Activated CD8-positive, alpha-beta memory T cell treated with anti-CD3 and anti-CD28 coated beads, Interleukin-2, amount 50 U/mL, for 24 hours (primary cell): ENCODE measurements around the gene NEGR1.

ENCODE experiments used
- DNase-seq: peaks from one replicate; pipeline ENCODE4 v3.0.0-alpha.2; 2020; ENCODE audit errors: extremely low read depth

Gene NEGR1

DNA sequence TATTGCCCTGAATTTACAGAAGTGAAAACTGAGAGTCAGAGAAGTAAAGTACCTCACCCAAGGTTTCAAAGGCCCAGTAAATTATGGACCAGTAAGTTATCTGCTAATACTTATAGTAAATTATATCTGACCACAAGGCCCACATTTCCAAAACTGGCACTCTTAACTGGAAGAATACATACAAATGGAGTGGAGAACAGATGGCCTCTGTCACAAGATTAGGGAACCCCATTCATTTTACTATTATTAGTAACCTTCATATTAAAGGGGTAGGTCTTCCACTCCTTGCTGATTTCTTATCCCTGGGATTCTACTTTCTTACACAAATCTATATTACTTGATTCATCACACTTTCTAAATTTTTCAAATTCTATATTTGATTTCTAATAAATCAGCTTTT, 588.8 kb downstream of the NEGR1 start:
- DNase-seq = no peak

GRCh38 chr1:71689635-71690034, 592.7 kb downstream of the NEGR1 start:
- DNase-seq = no peak

DNA sequence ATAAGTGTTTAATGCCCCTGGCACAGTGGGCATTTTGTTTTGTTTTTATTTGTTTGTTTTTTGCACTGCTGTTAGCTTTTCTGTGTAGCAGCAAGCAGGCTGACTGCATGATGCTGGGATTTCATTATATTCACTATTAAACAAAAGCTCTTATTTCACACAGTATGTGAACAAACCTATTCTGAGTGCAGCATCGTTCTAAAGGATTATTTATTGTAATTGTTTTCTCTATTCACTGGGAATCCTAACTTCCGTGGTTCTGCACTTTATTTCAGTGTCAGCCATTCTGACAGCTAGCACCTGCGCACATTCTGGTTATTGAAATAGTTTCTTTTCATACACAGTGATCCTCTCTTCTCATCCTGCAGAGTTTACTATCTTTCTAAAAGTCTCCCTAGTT, 595.0 kb downstream of the NEGR1 start:
- DNase-seq = no peak

DNA sequence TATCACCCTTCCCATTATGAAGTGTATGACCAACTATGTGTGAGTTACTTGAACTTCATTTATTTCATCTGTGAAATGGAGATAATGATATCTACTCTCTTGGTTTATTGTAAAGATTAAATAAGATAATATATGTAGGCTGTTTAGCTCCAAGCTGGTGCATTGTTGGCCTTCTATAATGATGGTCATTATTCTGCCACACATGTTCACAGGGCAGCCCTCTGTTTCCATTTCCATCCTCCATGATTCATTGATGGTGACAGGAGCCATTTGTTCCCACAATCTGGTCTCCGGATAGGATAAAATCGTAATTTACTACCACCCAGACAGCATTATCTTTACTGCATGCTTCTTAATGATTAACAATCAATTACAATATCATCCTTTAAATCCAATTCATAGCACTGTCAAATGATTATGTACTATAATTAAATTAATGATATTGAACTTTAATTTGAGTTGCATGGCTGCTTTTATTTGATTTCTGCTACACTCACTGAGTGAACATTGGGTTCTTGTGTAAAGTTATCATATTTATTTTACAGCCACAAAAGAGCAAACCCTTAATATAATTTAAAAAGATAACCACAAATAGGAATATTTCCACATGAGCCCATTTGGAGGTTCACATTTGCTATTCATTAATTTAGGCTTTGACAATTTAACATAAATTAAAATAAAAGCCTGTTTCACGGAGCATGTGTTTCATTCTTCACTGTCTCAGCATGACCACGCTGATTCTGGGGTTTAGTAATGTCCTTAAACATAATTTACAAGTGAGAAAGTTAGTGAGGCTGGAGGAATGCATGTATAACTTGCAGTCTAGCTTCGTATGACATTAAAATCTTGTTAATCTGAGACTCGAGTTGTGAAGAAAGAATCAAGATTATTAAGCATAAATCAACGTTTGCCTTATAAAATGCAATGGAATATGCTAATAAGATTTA, 605.1 kb downstream of the NEGR1 start:
- no peak for DNase-seq

GRCh38 chr1:71668065-71668464, 614.3 kb downstream of the NEGR1 start:
- DNase-seq = no peak

GRCh38 chr1:71667216-71667615, 615.1 kb downstream of the NEGR1 start:
- no peak for DNase-seq

GRCh38 chr1:71666609-71667008, 615.7 kb downstream of the NEGR1 start:
- DNase-seq = no peak

DNA sequence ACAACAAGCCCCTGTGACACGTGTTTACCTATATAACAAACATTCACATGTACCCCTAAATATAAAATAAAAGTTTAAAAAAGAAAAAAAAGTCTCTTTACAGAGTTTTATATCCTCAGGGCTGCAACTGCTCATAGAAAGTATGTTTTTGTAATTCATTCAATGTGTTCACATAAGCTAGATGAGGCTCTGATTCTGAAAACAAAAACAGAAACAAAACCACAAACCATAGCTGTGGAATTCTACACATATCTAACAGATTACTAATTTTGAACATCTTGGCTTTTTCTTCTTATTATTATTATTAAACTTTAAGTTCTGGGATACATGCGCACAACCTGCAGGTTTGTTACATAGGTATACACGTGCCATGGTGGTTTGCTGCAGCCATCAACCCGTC, 621.9 kb downstream of the NEGR1 start:
- DNase-seq = no peak

GRCh38 chr1:71657891-71658679, 624.3 kb downstream of the NEGR1 start:
- DNase-seq = no peak

GRCh38 chr1:71656902-71657301, 625.4 kb downstream of the NEGR1 start:
- DNase-seq = no peak

- DNase-seq = no peak
Observed at GRCh38 chr1:71655604-71656003, 626.7 kb downstream of the NEGR1 start.

DNA sequence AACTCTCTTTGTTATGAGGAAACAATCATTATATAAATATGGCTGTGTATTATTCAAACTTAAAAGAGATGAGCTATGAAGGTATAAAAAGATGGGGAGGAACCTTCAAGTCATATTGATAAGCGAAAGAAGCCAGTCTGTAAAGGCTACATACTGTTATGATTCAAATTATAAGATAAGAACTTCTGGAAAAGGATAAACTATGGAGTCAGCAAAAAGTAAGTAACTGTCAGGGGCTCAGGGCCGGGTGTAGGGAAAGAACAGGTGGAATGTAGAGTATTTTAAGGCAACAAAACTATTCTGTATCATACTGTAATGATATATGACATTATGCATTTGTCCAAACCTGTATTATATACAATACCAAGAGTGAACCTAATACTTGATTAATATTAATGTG, 628.4 kb downstream of the NEGR1 start:
- DNase-seq = no peak

DNA sequence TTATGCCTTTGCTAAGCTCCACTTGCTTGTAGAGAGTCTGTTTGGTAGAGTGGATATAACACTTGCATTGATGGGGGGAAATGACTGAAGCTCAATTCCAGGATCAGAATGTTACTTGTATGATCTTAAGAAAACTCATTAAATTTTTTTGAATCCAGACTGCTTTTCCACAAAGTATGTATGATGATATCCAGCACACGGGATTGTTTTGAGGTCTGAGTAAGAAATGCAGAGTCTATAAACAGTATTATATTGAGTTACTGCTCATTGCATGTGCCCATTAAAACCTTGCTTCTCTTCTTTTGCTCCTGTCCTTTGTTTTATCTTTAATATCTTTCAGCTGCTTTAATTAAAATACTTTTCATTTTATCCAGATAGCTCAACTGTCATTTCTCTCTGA, 631.1 kb downstream of the NEGR1 start:
- no peak for DNase-seq

GRCh38 chr1:71650119-71650518, 632.2 kb downstream of the NEGR1 start:
- no peak for DNase-seq

- DNase-seq = no peak
Observed at GRCh38 chr1:71649608-71650007, 632.7 kb downstream of the NEGR1 start.

- no peak for DNase-seq
Observed at GRCh38 chr1:71647513-71648300, 634.6 kb downstream of the NEGR1 start.

DNA sequence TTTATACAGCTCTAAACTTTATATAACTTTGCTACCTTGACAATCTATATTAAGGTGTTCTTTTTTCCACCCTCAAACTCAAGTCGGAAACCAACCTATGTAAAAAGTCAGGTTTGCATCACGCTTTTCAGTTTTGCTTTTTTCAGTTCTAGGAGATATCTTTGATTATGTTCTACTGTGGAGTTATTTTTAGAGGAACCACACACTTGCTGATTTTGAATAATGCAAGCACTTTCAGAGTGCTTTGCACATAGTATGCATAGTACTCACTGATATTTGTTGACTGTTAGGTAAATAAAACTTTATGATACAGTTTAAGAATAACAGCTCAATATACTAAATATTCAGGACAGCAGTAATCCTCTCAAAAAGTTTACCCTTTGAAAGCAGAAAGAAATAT, 637.3 kb downstream of the NEGR1 start:
- DNase-seq = no peak

GRCh38 chr1:71641903-71642302, 640.4 kb downstream of the NEGR1 start:
- DNase-seq = no peak

- DNase-seq = no peak
Observed at GRCh38 chr1:71640998-71641397, 641.3 kb downstream of the NEGR1 start.

GRCh38 chr1:71640116-71640515, 642.2 kb downstream of the NEGR1 start:
- DNase-seq = no peak

DNA sequence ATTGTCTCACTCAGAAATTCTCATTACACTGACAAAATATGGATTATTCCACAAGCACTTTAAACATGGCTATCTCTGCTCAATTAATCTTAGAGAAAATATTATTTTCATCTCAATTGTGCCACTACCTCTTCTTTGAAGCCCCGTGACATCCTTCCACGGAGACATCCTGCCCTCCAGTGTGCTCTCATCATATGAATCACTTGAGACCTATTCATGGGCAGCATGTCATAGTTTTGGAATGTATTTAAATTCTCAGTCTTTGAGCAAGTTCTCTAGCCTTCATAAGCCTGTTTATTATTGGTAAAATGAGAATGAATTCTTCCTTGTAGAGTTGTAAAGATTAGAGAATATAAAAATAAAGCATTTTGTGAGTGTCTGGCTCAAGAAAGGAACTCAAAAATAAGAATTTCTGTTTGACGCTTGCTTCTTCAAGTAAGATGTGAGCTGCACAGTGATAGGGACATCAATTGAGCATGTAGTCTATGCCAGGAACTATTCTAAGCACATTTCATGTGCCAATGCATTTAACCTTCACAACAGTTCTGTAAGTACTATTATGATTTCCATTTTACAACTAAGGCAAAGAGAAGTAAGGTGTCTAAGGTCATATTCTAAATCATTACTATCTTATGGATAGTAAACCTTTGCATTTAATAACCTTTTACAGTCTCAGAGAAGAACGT, 644.1 kb downstream of the NEGR1 start:
- no peak for DNase-seq

DNA sequence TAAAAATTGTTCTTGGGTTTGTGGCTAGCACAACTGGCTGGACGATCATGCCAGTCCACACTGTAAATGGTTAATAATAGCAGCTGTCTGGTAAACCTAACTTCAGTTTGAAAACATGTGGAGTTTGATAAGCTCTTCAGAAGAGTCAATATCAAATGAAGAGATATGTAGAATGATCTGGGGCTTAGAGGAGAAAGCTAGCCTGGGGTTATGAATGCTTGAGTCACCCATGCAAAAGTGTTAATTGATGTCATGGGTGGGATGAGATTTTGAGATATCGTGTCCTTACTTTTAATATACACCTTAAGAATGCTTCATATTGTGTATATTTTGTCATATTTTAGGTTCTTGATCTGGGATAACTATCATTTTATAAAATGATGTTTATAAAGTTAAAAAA, 646.8 kb downstream of the NEGR1 start:
- DNase-seq = no peak
